ENCODE data around the gene SPATA17.

DNA sequence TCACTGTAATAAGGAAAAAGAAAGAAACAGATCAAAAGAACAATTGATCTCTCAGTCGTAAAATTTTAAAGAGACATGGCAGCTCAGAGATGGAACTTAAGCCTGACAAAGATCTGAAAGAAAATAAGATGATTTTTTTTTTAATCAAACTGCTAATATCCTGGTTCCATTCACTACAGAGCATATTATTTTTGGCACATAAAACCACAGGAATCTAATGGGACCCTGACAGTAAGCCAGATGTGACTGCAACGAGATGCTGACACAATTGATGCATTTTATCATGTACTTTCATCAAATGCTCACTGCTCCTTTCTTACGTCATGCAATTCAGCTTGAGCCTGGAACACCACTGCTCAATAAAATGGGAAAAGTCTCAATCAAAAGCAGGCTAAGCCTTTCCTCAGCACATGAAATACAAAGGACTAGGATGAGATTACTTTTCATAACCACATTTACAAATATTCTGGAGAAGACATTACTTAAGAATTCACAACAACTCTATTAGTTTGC, 16.9 kb upstream of the SPATA17 start:
- TF ChIP-seq EZH2 (IDR thresholded peaks at IDR 0.05; ENCODE audit: insufficient read depth, poor library complexity, severe bottlenecking) (no peak), EZH2phosphoT487 (IDR thresholded peaks at IDR 0.05; ENCODE audit: insufficient read depth, low read depth) (no peak)
